ENCODE measurements around the gene PRKRA.

DNA sequence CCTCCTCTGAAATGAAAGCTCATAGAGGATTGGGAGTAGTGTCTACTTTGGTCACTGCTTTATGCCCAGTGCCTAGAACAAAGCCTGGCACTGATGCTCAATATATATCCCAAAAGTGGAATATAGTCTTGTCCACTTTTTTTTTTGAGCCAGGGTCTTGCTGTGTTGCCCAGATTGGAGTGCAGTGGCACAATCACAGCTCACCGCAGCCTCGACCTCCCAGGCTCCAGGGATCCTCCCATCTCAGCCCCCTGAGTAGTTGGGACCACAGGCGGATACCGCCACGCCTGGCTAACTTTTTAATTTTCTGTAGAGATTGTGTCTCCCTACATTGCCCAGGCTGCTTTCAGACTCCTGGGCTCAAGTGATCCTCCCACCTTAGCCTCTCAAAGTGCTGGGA lies 23.6 kb upstream of the PRKRA start:
- TF ChIP-seq, protein P1, sequence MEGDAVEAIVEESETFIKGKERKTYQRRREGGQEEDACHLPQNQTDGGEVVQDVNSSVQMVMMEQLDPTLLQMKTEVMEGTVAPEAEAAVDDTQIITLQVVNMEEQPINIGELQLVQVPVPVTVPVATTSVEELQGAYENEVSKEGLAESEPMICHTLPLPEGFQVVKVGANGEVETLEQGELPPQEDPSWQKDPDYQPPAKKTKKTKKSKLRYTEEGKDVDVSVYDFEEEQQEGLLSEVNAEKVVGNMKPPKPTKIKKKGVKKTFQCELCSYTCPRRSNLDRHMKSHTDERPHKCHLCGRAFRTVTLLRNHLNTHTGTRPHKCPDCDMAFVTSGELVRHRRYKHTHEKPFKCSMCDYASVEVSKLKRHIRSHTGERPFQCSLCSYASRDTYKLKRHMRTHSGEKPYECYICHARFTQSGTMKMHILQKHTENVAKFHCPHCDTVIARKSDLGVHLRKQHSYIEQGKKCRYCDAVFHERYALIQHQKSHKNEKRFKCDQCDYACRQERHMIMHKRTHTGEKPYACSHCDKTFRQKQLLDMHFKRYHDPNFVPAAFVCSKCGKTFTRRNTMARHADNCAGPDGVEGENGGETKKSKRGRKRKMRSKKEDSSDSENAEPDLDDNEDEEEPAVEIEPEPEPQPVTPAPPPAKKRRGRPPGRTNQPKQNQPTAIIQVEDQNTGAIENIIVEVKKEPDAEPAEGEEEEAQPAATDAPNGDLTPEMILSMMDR (IDR thresholded peaks at IDR 0.05): no peak
- no peak for TF ChIP-seq POLR2A (IDR thresholded peaks at IDR 0.05)
